A549 (cell line): ENCODE results near the gene SRSF12. TPM values are rescaled to one million over a fixed set of nuclear protein-coding genes. Genes with fewer than 3 reads are reported as not detected.

Source experiments
- ATAC-seq, 2 experiments: fragments of 200-7000 bp in 1 of 2; fragments of >200 bp in 1 of 2; cut with Nextera tagmentation in 1 of 2; cut with Tn5 transposase in 1 of 2; 3 replicates each; pipeline versions ENCODE4 v1.8.0 to v1.9.1; 2018 to 2020; ENCODE audit warnings: mild to moderate bottlenecking in 1 of 2, moderate library complexity in 1 of 2
- CTCF ChIA-PET: fragments of 300-600 bp; sonication (Branson Sonifier 250); formaldehyde crosslinking; extraction: SDS; loops from one replicate; lab custom pipeline; 2021; ENCODE audit warnings: antibody characterized with exemption, inconsistent platforms; lab: Yijun Ruan, JAX
- POLR2A ChIA-PET: fragments of 350-600 bp; formaldehyde crosslinking; extraction: SDS; loops from one replicate; lab custom pipeline; 2021; ENCODE audit warnings: antibody characterized with exemption, inconsistent platforms; lab: Yijun Ruan, JAX
- DNase-seq, 2 experiments: peaks; one replicate each; pipeline versions ENCODE4 v3.0.0 to v3.0.0-alpha.2; 2011 to 2016; ENCODE audit warnings: low read depth in 1 of 2, low spot score in 1 of 2
- FAIRE-seq: peaks from 2 replicates; lab custom pipeline; 2011; peaks lifted over from hg19 to GRCh38; lab: Jason Lieb, UNC
- H3K27ac ChIP-seq, 2 experiments: fragments of >200 bp; sonication (Bioruptor Twin); formaldehyde crosslinking; 3 replicates each; pipeline ENCODE4 v1.5.1; 2016 to 2017
- H3K4me1 ChIP-seq: fragments of >200 bp; sonication (Bioruptor Twin); formaldehyde crosslinking; 3 replicates; pipeline ENCODE4 v1.6.1; 2016
- H3K4me2 ChIP-seq: fragments of >200 bp; sonication (Bioruptor Twin); formaldehyde crosslinking; 3 replicates; pipeline ENCODE4 v1.6.1; 2016
- H3K4me3 ChIP-seq: fragments of >200 bp; sonication (Bioruptor Twin); formaldehyde crosslinking; 3 replicates; pipeline ENCODE4 v1.5.1; 2016
- H3K9me3 ChIP-seq: fragments of >200 bp; sonication (Bioruptor Twin); formaldehyde crosslinking; 3 replicates; pipeline ENCODE4 v1.6.1; 2016
- ATOH8 ChIP-seq: fragments of 250-450 bp; sonication (Bioruptor Pico); IDR thresholded peaks from 2 replicates; pipeline ENCODE4 v1.5.0; 2020; ENCODE audit warnings: low read depth, mild to moderate bottlenecking, moderate library complexity
- CBX2 ChIP-seq: fragments of 200-600 bp; sonication (generic); IDR thresholded peaks from 2 replicates; pipeline ENCODE4 v1.6.1; 2016; ENCODE audit warnings: low read depth, mild to moderate bottlenecking, borderline replicate concordance
- CHD2 ChIP-seq: fragments of 150-350 bp; IDR thresholded peaks from 2 replicates; pipeline ENCODE4 v1.6.1; 2014; ENCODE audit warnings: low read length; ENCODE audit not compliant: partially characterized antibody
- CHD4 ChIP-seq: fragments of 200-600 bp; sonication (generic); IDR thresholded peaks from 2 replicates; pipeline ENCODE4 v1.6.1; 2016; ENCODE audit warnings: antibody characterized with exemption, mild to moderate bottlenecking, borderline replicate concordance
- EHMT2 ChIP-seq: fragments of 200-600 bp; sonication (generic); IDR thresholded peaks from 2 replicates; pipeline ENCODE4 v1.6.1; 2016; ENCODE audit warnings: antibody characterized with exemption, low read depth, mild to moderate bottlenecking, moderate library complexity
- FOSL2 ChIP-seq, 2 experiments: fragments of 450-650 bp in 1 of 2; fragments of >200 bp in 1 of 2; sonication (Bioruptor Twin) in 1 of 2; formaldehyde crosslinking; IDR thresholded peaks; 2 replicates each; pipeline versions ENCODE4 v1.5.0 to v1.6.1; 2016 to 2020; ENCODE audit warnings: mild to moderate bottlenecking in 1 of 2, moderate library complexity in 1 of 2
- HDAC2 ChIP-seq: fragments of 200-600 bp; sonication (generic); IDR thresholded peaks from 2 replicates; pipeline ENCODE4 v1.6.1; 2016
- HMGXB4 ChIP-seq: fragments of 250-450 bp; sonication (Bioruptor Pico); IDR thresholded peaks from 2 replicates; pipeline ENCODE4 v1.5.0; 2021; ENCODE audit warnings: mild to moderate bottlenecking, moderate library complexity, borderline replicate concordance
- HOXA7 ChIP-seq: fragments of 250-450 bp; sonication (Bioruptor Pico); IDR thresholded peaks from 2 replicates; pipeline ENCODE4 v1.5.0; 2020; ENCODE audit warnings: mild to moderate bottlenecking, moderate library complexity
- JUNB ChIP-seq: fragments of >200 bp; sonication (Bioruptor Twin); formaldehyde crosslinking; IDR thresholded peaks from 2 replicates; pipeline ENCODE4 v1.6.1; 2016
- MAFK ChIP-seq: fragments of 450-650 bp; IDR thresholded peaks from 2 replicates; pipeline ENCODE4 v1.6.1; 2014; ENCODE audit not compliant: partially characterized antibody
- MAZ ChIP-seq: fragments of 150-350 bp; IDR thresholded peaks from 2 replicates; pipeline ENCODE4 v1.6.1; 2014; ENCODE audit warnings: antibody characterized with exemption, low read depth, low read length, borderline replicate concordance
- MYC ChIP-seq: IDR thresholded peaks from 2 replicates; pipeline ENCODE4 v1.6.1; 2012; ENCODE audit warnings: mild to moderate bottlenecking, inconsistent platforms, low read length, improper control_type of control experiment, borderline replicate concordance
- NFE2L2 ChIP-seq: fragments of 150-350 bp; conservative IDR thresholded peaks from 2 replicates; pipeline ENCODE4 v1.6.1; 2014; ENCODE audit warnings: low read length
- PBX3 ChIP-seq: IDR thresholded peaks from 2 replicates; pipeline ENCODE4 v1.6.1; 2012
- PHF8 ChIP-seq: fragments of 200-600 bp; sonication (generic); IDR thresholded peaks from 2 replicates; pipeline ENCODE4 v1.6.1; 2016; ENCODE audit warnings: low read depth, mild to moderate bottlenecking, antibody characterized with exemption, moderate library complexity, borderline replicate concordance
- RAD21 ChIP-seq, 2 experiments: fragments of >200 bp in 1 of 2; sonication (Bioruptor Twin) in 1 of 2; formaldehyde crosslinking in 1 of 2; IDR thresholded peaks in 1 of 2; conservative IDR thresholded peaks in 1 of 2; 2 replicates in 1 of 2; 3 replicates in 1 of 2; pipeline ENCODE4 v1.6.1; 2012 to 2018; ENCODE audit warnings: inconsistent platforms in 1 of 2
- RFX5 ChIP-seq: fragments of 450-650 bp; IDR thresholded peaks from 2 replicates; pipeline ENCODE4 v1.7.1; 2014; ENCODE audit warnings: antibody characterized with exemption, mild to moderate bottlenecking, moderate library complexity
- RNF2 ChIP-seq: fragments of 200-600 bp; sonication (generic); IDR thresholded peaks from 2 replicates; pipeline ENCODE4 v1.6.1; 2016; ENCODE audit warnings: low read depth, mild to moderate bottlenecking, antibody characterized with exemption, moderate library complexity, borderline replicate concordance
- SMC3 ChIP-seq: fragments of >200 bp; sonication (Bioruptor Twin); formaldehyde crosslinking; IDR thresholded peaks from 3 replicates; pipeline ENCODE4 v1.6.1; 2018; ENCODE audit warnings: inconsistent platforms
- TFCP2L1 ChIP-seq: fragments of 250-450 bp; sonication (Bioruptor Pico); IDR thresholded peaks from 2 replicates; pipeline ENCODE4 v1.5.0; 2021; ENCODE audit warnings: mild to moderate bottlenecking
- ZC3H11A ChIP-seq: fragments of 450-650 bp; IDR thresholded peaks from 2 replicates; pipeline ENCODE4 v1.6.1; 2014; ENCODE audit warnings: antibody characterized with exemption, mild to moderate bottlenecking
- ZNF302 ChIP-seq: fragments of 250-450 bp; sonication (Bioruptor Pico); IDR thresholded peaks from 2 replicates; pipeline ENCODE4 v1.9.0; 2021; ENCODE audit warnings: inconsistent platforms, mild to moderate bottlenecking, moderate library complexity
- WGBS: methylation state at CpG from one replicate; pipeline ENCODE4 v1.1.6; 2017; ENCODE audit errors: missing lambda C conversion rate; 5-methylcytosine and 5-hydroxymethylcytosine counted together
- polyA plus RNA-seq, 4 experiments: library from polyadenylated mRNA; depleted of rRNA in 3 of 4; stranded (reverse); fragments of >200 nt; fragmentation: RNase III in 1 of 4; extraction: RNeasy Plus Mini Kit Qiagen cat#74134 plus additional on column Dnase treatment in 1 of 4; gene quantifications; 2 replicates in 3 of 4; 3 replicates in 1 of 4; pipeline ENCODE4 v1.2.3, GENCODE V29; 2011 to 2017

Gene SRSF12
- polyA plus RNA-seq, 2 of the 4 experiments (the other 2 are of a cell fraction), result 1.5 to 2.7 TPM

- FAIRE-seq, result no peak
- no peaks in the 10 kb centered on the region for H3K9me3 ChIP-seq
- ChIA-PET POLR2A (interaction anchor here (0.6 to 5.3 kb wide), 3 partner anchors 13 to 193 kb away, joined by 3 to 38 read pairs (median 3); partner anchors contain the start of gene PNRC1), CTCF (no interaction called here)
- peak overlapping the region; percentile 82 to 86 for H3K27ac ChIP-seq
- H3K4me1 ChIP-seq, result peaks cover 68% of the 10 kb centered on the region
- peak; percentile 58 to 63; a peak in 5 of 6 replicates for ATAC-seq
- peak overlapping the region; percentile 64 for H3K4me2 ChIP-seq
- WGBS, result 38% methylated on average over 1 of the region's 1 CpG
- no peak overlapping the region for H3K4me3 ChIP-seq
- TF ChIP-seq RFX5 (no peak), ATOH8 (CRISPR knock-in tag) (no peak), ZNF302 (CRISPR knock-in tag) (no peak), CHD4 (no peak), ZC3H11A (no peak), PBX3 (no peak), CHD2 (no peak), MAZ (no peak), HOXA7 (CRISPR knock-in tag) (no peak), SMC3 (no peak), EHMT2 (no peak), PHF8 (no peak), HDAC2 (no peak), TFCP2L1 (CRISPR knock-in tag) (no peak), MYC (no peak), RAD21 (conservative IDR thresholded peaks at IDR 0.05 in 1 of 2, IDR thresholded peaks at IDR 0.05 in 1 of 2) (no peak), JUNB (no peak)
- peak in 1 of 2 experiments; percentile 72 for DNase-seq
These were observed 68.9 kb downstream of the SRSF12 start for GRCh38 chr6:89048985-89049384.

GRCh38 chr6:89048288-89048923 is 69.5 kb downstream of the SRSF12 start:
- no peak for FAIRE-seq
- H3K4me3 ChIP-seq, result no peak overlapping the region
- peak overlapping the region; percentile 64 for H3K4me2 ChIP-seq
- peak in 1 of 2 experiments; percentile 12; a peak in 2 of 6 replicates for ATAC-seq
- peak overlapping the region; percentile 82 to 86 for H3K27ac ChIP-seq
- 50% methylated on average over 3 of the region's 3 CpGs for WGBS
- H3K4me1 ChIP-seq, result peaks cover 68% of the 10 kb centered on the region
- POLR2A ChIA-PET, result interaction anchor here (1.4 to 5.3 kb wide), 3 partner anchors 13 to 32 kb away, joined by 3 to 38 read pairs (median 21); partner anchors contain the start of gene PNRC1
- DNase-seq, result no peak
- TF ChIP-seq HMGXB4 (CRISPR knock-in tag), result no peak
- TF ChIP-seq FOSL2 (IDR thresholded peaks at IDR 0.05), result no peak
- peak; percentile 58 for TF ChIP-seq FOSL2 (CRISPR knock-in tag; IDR thresholded peaks at IDR 0.05)
- TF ChIP-seq MAFK, result peak; percentile 70
- no peak for TF ChIP-seq ZC3H11A
- peak; percentile 36; the same call in 1 of the 2 replicates for TF ChIP-seq NFE2L2
- TF ChIP-seq RNF2, result no peak
- no peak for TF ChIP-seq CBX2
- TF ChIP-seq, all 56 proteins: peak for 3
- CTCF ChIA-PET, result no interaction called here
- no peaks in the 10 kb centered on the region for H3K9me3 ChIP-seq
